Activated CD8-positive, alpha-beta T cell treated with anti-CD3 and anti-CD28 coated beads for 36 hours (primary cell): ENCODE data around the gene TRPC3. TPM values are rescaled to one million over a fixed set of nuclear protein-coding genes. Genes with fewer than 3 reads are reported as not detected.
A peak's percentile ranks its signal among the peaks of the same experiment; 100 is the strongest.

Source experiments
- ATAC-seq: fragments of 200-7000 bp; cut with Tn5 transposase; one replicate; pipeline ENCODE4 v1.10.0; 2021; ENCODE audit warnings: mild to moderate bottlenecking, moderate library complexity
- CTCF ChIA-PET: fragments of 350-600 bp; sonication (Branson Sonifier 250); formaldehyde crosslinking; loops from one replicate; lab custom pipeline; 2021; ENCODE audit warnings: antibody characterized with exemption; lab: Charles Lee
- POLR2A ChIA-PET: fragments of 350-600 bp; sonication (Branson Sonifier 250); formaldehyde crosslinking; loops from one replicate; lab custom pipeline; 2021; ENCODE audit warnings: antibody characterized with exemption; lab: Charles Lee
- DNase-seq: peaks from one replicate; pipeline ENCODE4 v3.0.0-alpha.2; 2020
- H3K27ac Mint-ChIP-seq: one replicate; pipeline ENCODE4 v1.8.0; 2021; ENCODE audit warnings: mild to moderate bottlenecking, mixed read lengths
- H3K27me3 Mint-ChIP-seq: one replicate; pipeline ENCODE4 v1.8.0; 2021; ENCODE audit warnings: mixed read lengths
- H3K36me3 Mint-ChIP-seq: one replicate; pipeline ENCODE4 v1.8.0; 2021; ENCODE audit warnings: low read depth, mixed read lengths
- H3K4me1 Mint-ChIP-seq: one replicate; pipeline ENCODE4 v1.8.0; 2021; ENCODE audit warnings: low read depth, mixed read lengths
- H3K4me3 Mint-ChIP-seq: one replicate; pipeline ENCODE4 v1.8.0; 2021; ENCODE audit warnings: mild to moderate bottlenecking, moderate library complexity, mixed read lengths
- H3K9me3 Mint-ChIP-seq: one replicate; pipeline ENCODE4 v1.8.0; 2021; ENCODE audit warnings: mixed read lengths
- intact Hi-C: fragments of 100-400 bp; cut with micrococcal nuclease; formaldehyde crosslinking; loops from one replicate; pipeline ENCODE4 v1.10.0; 2022
- total RNA-seq, 2 experiments: library from RNA; stranded (reverse); gene quantifications; one replicate each; pipeline ENCODE4 v1.2.3, GENCODE V29; 2021
- TF ChIP-seq, protein P1 (sequence below): fragments of 200-600 bp; IDR thresholded peaks from one replicate; pipeline ENCODE4 v1.8.0; 2022; ENCODE audit warnings: antibody characterized with exemption, mild to moderate bottlenecking

Gene TRPC3
- total RNA-seq, 2 experiments from 2014 or later, result 0.13 to 0.16 TPM

DNA sequence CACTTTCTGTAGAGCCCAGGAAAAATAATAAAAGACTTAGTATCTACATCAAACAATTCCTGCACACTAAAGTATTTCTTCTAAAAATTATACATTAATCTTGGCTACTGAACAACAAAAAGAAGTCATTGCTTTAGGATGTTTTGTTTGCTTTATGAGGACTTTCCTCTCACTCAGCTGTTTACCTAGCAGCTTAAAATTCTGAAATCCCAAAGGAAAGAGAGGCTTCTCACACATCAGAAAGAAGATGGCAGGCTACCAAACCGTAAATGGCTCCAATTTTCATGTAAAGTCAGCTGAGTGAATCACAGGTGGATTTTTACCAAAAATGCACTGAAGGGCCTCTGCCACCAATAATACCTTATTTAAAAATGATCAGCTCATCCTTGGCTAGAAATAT is 9.0 kb upstream of the TRPC3 start:
- POLR2A ChIA-PET, result no interaction called here
- TF ChIP-seq, protein P1, sequence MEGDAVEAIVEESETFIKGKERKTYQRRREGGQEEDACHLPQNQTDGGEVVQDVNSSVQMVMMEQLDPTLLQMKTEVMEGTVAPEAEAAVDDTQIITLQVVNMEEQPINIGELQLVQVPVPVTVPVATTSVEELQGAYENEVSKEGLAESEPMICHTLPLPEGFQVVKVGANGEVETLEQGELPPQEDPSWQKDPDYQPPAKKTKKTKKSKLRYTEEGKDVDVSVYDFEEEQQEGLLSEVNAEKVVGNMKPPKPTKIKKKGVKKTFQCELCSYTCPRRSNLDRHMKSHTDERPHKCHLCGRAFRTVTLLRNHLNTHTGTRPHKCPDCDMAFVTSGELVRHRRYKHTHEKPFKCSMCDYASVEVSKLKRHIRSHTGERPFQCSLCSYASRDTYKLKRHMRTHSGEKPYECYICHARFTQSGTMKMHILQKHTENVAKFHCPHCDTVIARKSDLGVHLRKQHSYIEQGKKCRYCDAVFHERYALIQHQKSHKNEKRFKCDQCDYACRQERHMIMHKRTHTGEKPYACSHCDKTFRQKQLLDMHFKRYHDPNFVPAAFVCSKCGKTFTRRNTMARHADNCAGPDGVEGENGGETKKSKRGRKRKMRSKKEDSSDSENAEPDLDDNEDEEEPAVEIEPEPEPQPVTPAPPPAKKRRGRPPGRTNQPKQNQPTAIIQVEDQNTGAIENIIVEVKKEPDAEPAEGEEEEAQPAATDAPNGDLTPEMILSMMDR, result no peak
- DNase-seq, result no peak
- Mint-ChIP-seq H3K4me1 (no peaks in the 10 kb centered on the region), H3K36me3 (no peaks in the 10 kb centered on the region), H3K4me3 (no peak overlapping the region), H3K27ac (no peak overlapping the region), H3K27me3 (peaks cover 21% of the 10 kb centered on the region), H3K9me3 (no peaks in the 10 kb centered on the region)
- no peak for ATAC-seq
- intact Hi-C loops, result no loop called here
- CTCF ChIA-PET, result interaction anchor here (0.8 to 1.2 kb wide), 3 partner anchors 11 to 45 kb away, joined by 3 to 6 read pairs (median 3); no protein-coding TSS in a partner anchor

DNA sequence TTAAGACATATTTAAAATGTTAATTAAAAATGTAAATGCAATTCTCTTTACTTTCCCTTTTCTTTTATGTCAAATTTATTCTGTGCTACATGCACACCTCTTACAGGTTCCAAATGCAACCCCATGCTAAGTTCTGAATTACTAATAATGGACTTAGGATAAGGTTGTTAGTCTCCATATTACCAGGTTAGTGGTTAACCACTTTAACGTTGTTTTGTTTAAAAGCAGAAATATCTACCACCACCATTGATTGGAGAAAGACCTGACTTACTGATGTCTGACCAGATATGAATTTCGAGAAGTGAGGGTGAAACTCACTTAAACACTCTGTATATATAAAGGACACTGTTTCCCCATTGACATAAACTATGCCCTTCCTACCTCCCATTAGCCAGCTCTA is 6.9 kb upstream of the TRPC3 start:
- ChIA-PET POLR2A (no interaction called here), CTCF (interaction anchor here (1.9 kb wide), 1 partner anchor 16 kb away, joined by 5 read pairs; no protein-coding TSS in a partner anchor)
- ATAC-seq (no peak), DNase-seq (no peak)
- Mint-ChIP-seq H3K9me3 (no peaks in the 10 kb centered on the region), H3K27ac (no peak overlapping the region), H3K27me3 (peaks cover 15% of the 10 kb centered on the region), H3K4me3 (no peak overlapping the region), H3K36me3 (no peaks in the 10 kb centered on the region), H3K4me1 (no peaks in the 10 kb centered on the region)
- TF ChIP-seq, protein P1, result no peak
- intact Hi-C loops, result no loop called here

DNA sequence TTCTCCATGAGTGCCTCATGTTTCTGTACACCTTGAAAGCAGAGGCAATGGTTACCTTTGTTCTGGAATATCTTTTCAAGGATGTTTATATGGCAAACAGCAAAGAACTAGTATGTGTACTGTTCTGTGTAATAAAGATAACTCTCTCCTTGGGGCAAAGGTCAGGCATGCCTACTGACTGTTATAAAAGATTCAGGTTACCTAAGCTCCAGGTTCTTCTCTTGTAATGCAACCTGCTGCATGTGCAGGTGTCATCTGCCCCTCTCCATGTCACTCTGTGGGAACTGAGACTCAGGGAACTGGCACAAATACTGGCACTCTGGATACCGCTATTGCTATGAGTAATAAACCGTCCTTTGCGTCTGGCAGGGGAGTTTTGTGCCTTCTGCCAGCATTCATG is 5.4 kb upstream of the TRPC3 start:
- H3K36me3 Mint-ChIP-seq, result no peaks in the 10 kb centered on the region
- H3K27ac Mint-ChIP-seq, result no peak overlapping the region
- POLR2A ChIA-PET, result no interaction called here
- no peak overlapping the region for H3K4me3 Mint-ChIP-seq
- DNase-seq (no peak), ATAC-seq (no peak)
- peaks cover 23% of the 10 kb centered on the region for H3K27me3 Mint-ChIP-seq
- no peaks in the 10 kb centered on the region for H3K9me3 Mint-ChIP-seq
- intact Hi-C loops, result no loop called here
- TF ChIP-seq, protein P1, result no peak
- H3K4me1 Mint-ChIP-seq, result peaks cover under 1% of the 10 kb centered on the region
- CTCF ChIA-PET, result interaction anchor here (0.6 to 1.9 kb wide), 2 partner anchors 15 to 175 kb away, joined by 3 to 5 read pairs; no protein-coding TSS in a partner anchor

DNA sequence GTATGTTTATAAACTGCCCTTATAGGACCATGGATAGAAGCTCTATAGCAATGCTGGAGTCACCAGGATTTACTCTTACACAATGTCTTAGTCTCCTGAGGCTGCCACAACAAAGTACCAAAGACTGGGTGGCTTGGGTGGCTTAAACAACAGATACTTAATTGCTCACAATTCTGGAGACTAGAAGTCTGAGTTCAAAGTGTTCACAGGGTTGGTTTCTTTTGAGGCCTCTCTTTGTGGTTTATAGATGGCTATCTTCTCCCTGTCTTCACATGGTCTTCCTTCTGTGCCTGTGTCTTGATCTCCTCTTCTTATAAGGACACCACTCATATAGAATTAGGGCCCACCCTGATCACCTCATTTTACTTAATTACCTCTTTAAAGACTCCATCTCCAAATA is 2.0 kb upstream of the TRPC3 start:
- peaks cover 32% of the 10 kb centered on the region for H3K27me3 Mint-ChIP-seq
- H3K4me1 Mint-ChIP-seq, result peaks cover 9% of the 10 kb centered on the region
- H3K4me3 Mint-ChIP-seq, result no peak overlapping the region
- ATAC-seq, result no peak
- TF ChIP-seq, protein P1, result no peak
- no peak for DNase-seq
- ChIA-PET CTCF (no interaction called here), POLR2A (no interaction called here)
- intact Hi-C loops, result loop anchor here (5.0 kb wide), 2 partner anchors 198 to 623 kb away; partner anchors contain the start of gene BLTP1
- no peaks in the 10 kb centered on the region for H3K36me3 Mint-ChIP-seq
- H3K27ac Mint-ChIP-seq, result no peak overlapping the region
- H3K9me3 Mint-ChIP-seq, result no peaks in the 10 kb centered on the region

DNA sequence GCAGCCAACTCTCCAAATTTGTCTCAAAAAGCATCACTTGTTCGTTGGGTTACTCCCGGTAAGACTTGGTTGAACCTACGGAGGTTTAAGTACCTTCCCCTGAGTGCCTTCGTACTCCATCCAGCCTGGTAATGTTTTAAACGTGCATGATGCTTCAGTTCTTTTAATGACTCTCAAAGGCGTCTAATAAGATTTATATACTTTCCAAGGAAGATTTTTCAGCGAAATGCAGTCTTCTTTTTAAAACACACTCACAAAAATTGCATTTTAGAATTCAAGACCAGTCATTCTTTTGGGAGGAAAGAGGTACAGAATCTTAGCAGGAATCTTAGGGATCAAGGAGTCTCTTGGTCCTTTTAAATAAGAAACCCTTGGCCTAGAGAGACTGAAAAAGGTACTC is 430 bp upstream of the TRPC3 start:
- intact Hi-C loops, result loop anchor here (5.0 kb wide), 2 partner anchors 200 to 625 kb away; partner anchors contain the start of gene BLTP1
- ChIA-PET CTCF (no interaction called here), POLR2A (no interaction called here)
- Mint-ChIP-seq H3K27ac (no peak overlapping the region), H3K36me3 (no peaks in the 10 kb centered on the region), H3K27me3 (peaks cover 36% of the 10 kb centered on the region), H3K4me3 (peak overlapping the region; percentile 64), H3K4me1 (peaks cover 9% of the 10 kb centered on the region), H3K9me3 (no peaks in the 10 kb centered on the region)
- TF ChIP-seq, protein P1, result no peak
- no peak for ATAC-seq
- DNase-seq, result no peak
